Brain microvascular endothelial cell (primary cell): ENCODE results near the gene MARK1.

Experiments used
- DNase-seq: peaks from one replicate; pipeline ENCODE4 v3.0.0-alpha.2; 2020
- H3K27ac ChIP-seq: fragments of 250-450 bp; sonication (Bioruptor Pico); 2 replicates; pipeline ENCODE4 v1.5.1; 2020; ENCODE audit warnings: mild to moderate bottlenecking, moderate library complexity
- H3K27me3 ChIP-seq: fragments of 250-450 bp; sonication (Bioruptor Pico); replicated peaks from 2 replicates; pipeline ENCODE4 v1.5.1; 2020; ENCODE audit warnings: mild to moderate bottlenecking
- H3K36me3 ChIP-seq: fragments of 250-450 bp; sonication (Bioruptor Pico); replicated peaks from 2 replicates; pipeline ENCODE4 v1.5.1; 2020; ENCODE audit warnings: mild to moderate bottlenecking
- H3K4me3 ChIP-seq: 2 replicates; pipeline ENCODE4 v1.5.1; 2011; ENCODE audit warnings: low read depth, mild to moderate bottlenecking, control low read depth, low read length, moderate library complexity
- in situ Hi-C: cut with HindIII; loops from 2 replicates; pipeline ENCODE4 v1.10.0; 2017; ENCODE audit warnings: low sequenced_read_pairs, low pct_ligation_motif_present
- TF ChIP-seq, protein P1 (sequence below): IDR thresholded peaks from 2 replicates; pipeline ENCODE4 v1.5.1; 2011; ENCODE audit warnings: low read depth, mild to moderate bottlenecking, moderate library complexity, low read length, control low read depth, inconsistent platforms; ENCODE audit errors: missing control alignments

MARK1 gene

DNA sequence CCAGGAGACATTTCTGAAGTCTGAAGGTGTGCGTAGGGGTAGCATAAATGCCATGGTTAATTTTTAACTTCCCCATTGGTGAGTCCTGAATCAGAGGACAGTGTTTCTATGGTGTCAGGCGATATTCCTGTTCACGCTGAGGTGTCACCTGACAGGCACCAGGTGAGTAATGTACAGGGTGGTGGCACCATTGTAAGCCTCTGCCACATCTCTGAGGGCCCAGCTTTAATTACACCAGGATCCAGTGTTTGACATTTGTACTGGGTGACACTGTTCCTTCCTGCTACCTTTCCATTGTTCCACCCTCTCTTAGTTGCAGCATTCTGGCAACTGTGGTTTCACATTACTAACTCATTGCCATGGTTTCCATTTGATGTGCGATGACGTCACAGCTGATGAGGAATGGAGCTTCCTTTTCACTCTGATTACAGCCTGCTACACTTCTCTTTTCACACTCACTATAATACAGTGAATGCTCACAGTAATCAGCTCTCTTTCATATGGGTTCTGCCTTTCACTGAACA lies 40.6 kb upstream of the MARK1 start:
- H3K27me3 ChIP-seq: no peaks in the 10 kb centered on the region
- in situ Hi-C loops: no loop called here
- H3K36me3 ChIP-seq: no peaks in the 10 kb centered on the region
- peak; percentile 54 for DNase-seq
- no peak overlapping the region for H3K4me3 ChIP-seq
- TF ChIP-seq, protein P1, sequence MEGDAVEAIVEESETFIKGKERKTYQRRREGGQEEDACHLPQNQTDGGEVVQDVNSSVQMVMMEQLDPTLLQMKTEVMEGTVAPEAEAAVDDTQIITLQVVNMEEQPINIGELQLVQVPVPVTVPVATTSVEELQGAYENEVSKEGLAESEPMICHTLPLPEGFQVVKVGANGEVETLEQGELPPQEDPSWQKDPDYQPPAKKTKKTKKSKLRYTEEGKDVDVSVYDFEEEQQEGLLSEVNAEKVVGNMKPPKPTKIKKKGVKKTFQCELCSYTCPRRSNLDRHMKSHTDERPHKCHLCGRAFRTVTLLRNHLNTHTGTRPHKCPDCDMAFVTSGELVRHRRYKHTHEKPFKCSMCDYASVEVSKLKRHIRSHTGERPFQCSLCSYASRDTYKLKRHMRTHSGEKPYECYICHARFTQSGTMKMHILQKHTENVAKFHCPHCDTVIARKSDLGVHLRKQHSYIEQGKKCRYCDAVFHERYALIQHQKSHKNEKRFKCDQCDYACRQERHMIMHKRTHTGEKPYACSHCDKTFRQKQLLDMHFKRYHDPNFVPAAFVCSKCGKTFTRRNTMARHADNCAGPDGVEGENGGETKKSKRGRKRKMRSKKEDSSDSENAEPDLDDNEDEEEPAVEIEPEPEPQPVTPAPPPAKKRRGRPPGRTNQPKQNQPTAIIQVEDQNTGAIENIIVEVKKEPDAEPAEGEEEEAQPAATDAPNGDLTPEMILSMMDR: no peak
- no peak overlapping the region for H3K27ac ChIP-seq

DNA sequence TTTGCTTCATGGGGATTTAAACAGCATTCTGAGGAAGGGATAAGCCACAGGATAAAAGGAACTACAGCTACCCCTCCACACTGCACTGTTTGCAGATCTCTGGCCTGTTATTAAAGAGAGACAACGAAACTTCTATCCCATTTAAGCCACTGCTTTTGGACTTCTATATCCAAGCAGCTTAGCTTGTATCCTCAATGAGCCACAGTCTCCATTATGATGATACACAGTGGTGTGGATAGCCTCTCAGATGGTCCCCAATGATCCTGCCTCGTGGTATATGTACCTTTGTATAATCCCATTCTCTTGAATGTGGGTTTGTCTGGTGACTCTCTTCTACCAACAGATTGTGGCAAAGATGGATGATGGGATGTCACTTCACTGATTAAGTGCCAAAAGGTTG lies 36.0 kb upstream of the MARK1 start:
- H3K27ac ChIP-seq: no peak overlapping the region
- no peaks in the 10 kb centered on the region for H3K27me3 ChIP-seq
- H3K4me3 ChIP-seq: no peak overlapping the region
- no peak for DNase-seq
- no peaks in the 10 kb centered on the region for H3K36me3 ChIP-seq
- TF ChIP-seq, protein P1: no peak
- in situ Hi-C loops: no loop called here

DNA sequence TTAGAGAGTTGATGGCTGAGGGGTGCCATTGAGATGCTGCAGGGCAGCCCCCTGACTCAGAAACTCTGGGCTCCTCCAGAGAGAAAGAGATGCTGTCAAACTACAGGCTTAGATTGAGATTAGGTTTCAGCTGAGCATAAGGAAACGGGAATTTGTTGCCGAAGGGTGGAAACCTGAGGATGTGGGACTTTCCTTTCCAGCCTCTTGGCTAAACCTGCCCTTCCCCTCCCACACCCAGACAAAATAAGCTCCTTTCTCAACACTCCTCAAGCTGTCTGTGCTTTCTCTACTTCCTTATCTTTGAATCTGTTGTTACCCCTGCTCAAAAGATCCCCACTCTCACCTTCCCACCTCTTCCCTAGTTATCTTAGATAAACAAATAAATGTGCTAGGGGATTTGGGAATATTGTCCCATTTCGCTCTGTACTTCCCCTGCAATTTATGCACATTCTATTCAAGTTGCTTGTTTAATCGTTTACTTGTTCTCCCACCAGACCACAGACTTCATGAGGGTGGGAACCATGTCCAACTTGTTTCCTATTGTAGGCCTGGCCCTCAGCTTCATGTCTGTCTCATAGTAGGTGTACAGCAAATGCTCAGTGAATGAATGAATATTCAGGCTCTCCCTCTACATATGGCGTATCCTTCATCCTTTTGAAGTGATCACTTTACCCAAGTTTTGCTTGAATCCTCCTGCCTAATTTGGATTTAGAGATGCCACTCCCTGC lies 30.6 kb upstream of the MARK1 start:
- Histone ChIP-seq H3K36me3 (no peaks in the 10 kb centered on the region), H3K4me3 (no peak overlapping the region), H3K27ac (no peak overlapping the region), H3K27me3 (no peaks in the 10 kb centered on the region)
- DNase-seq: no peak
- TF ChIP-seq, protein P1: no peak
- in situ Hi-C loops: no loop called here

DNA sequence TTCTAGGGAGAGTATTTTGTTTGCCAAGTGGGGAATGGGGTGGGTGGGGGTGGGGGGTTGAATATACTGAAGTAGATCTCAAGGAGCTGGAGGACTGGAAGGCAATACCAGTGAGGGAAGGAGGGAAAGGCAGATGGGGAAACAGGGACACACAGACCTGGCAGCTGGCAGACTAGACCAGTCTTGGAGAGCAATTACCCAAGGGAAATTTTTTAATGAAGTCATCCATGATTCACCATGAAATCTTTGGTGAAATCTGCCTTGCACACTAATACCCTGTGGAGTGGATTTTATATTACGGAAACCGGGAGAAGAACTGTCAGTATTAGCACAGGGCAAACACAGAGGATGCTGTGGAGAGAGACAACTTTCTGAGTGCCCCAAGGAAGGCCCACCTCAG lies 29.7 kb upstream of the MARK1 start:
- DNase-seq: no peak
- H3K36me3 ChIP-seq: no peaks in the 10 kb centered on the region
- TF ChIP-seq, protein P1: no peak
- in situ Hi-C loops: no loop called here
- H3K27me3 ChIP-seq: no peaks in the 10 kb centered on the region
- H3K27ac ChIP-seq: no peak overlapping the region
- H3K4me3 ChIP-seq: no peak overlapping the region

DNA sequence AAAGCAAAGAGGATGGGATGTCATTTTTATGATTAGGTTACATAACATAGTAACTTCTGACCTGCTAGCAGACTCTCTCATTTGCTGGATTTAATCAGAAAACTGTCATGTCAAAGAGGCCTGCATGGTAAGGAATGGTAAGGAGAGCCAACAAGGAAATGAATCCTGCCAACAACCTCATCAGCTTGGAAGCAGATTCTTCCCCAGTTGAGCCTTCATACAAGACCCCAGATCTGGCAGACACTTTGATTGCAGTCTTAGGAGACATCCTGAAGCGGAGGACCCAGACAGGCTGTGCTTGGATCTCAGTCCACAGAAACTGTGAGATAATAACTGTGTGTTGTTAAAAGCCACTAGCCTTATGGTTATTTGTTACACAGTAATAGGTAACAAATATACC lies 27.6 kb upstream of the MARK1 start:
- no peaks in the 10 kb centered on the region for H3K36me3 ChIP-seq
- no peak overlapping the region for H3K4me3 ChIP-seq
- in situ Hi-C loops: no loop called here
- no peaks in the 10 kb centered on the region for H3K27me3 ChIP-seq
- H3K27ac ChIP-seq: no peak overlapping the region
- TF ChIP-seq, protein P1: no peak
- no peak for DNase-seq

DNA sequence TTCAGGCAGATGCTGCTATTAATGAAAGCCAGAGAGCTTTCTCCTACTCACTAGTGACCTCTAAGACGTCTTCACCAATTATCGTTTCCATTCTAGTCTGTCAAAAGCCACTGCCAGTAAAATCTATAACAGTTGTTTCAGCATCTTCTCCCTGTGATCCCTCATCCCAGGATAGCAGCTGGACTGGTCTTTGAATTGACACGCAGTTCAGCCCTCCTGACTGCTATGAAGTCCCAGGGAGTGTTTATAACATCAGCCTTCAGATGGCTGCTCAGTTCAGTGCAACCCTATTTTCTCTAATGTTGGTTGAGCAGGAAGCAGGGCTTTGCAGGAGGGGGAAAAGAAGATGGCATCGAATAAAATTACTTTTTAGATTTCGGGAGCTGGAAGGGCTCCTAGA lies 23.6 kb upstream of the MARK1 start:
- Histone ChIP-seq H3K4me3 (no peak overlapping the region), H3K36me3 (no peaks in the 10 kb centered on the region), H3K27me3 (no peaks in the 10 kb centered on the region), H3K27ac (no peak overlapping the region)
- DNase-seq: no peak
- TF ChIP-seq, protein P1: no peak
- in situ Hi-C loops: no loop called here
